Endothelial cell of umbilical vein (primary cell): ENCODE measurements around the gene RECQL. TPM values are rescaled to one million over a fixed set of nuclear protein-coding genes. Genes with fewer than 3 reads are reported as not detected.

Experiments used
- BruUV-seq: library from RNA; stranded (reverse); fragments of 400-500 nt; replicated peaks from 2 replicates; lab custom pipeline; 2021; lab: Mats Ljungman, UMichigan
- CTCF ChIA-PET: fragments of 300-600, 350-600 bp; sonication (Branson Sonifier 250); formaldehyde crosslinking; loops from one replicate; lab custom pipeline; 2021; ENCODE audit warnings: antibody characterized with exemption, inconsistent platforms; lab: Charles Lee
- POLR2A ChIA-PET: fragments of 300-600, 350-600 bp; sonication (Branson Sonifier 250); formaldehyde crosslinking; loops from one replicate; lab custom pipeline; 2021; ENCODE audit warnings: antibody characterized with exemption, inconsistent platforms; lab: Charles Lee
- DNase-seq: peaks from one replicate; pipeline ENCODE4 v3.0.0-alpha.2; 2011; ENCODE audit warnings: low read depth, low spot score
- FAIRE-seq: peaks from 2 replicates; lab custom pipeline; 2011; peaks lifted over from hg19 to GRCh38; lab: Jason Lieb, UNC
- H2AFZ ChIP-seq: 2 replicates; pipeline ENCODE4 v1.6.0; 2012; ENCODE audit warnings: low read depth, low read length, control low read depth, inconsistent platforms
- H3K27ac ChIP-seq: 2 replicates; pipeline ENCODE4 v1.5.1; 2011; ENCODE audit warnings: low read depth, mild to moderate bottlenecking, control low read depth, low read length, moderate library complexity; ENCODE audit not compliant: insufficient read depth
- H3K27me3 ChIP-seq, 2 experiments: 2 replicates each; pipeline versions ENCODE4 v1.6.0 to v1.6.1; 2011; ENCODE audit warnings: low read length in 2 of 2, mixed read lengths in 1 of 2; ENCODE audit not compliant: control insufficient read depth in 2 of 2, insufficient read depth in 2 of 2
- H3K36me3 ChIP-seq, 2 experiments: 2 replicates in 1 of 2; 3 replicates in 1 of 2; pipeline ENCODE4 v1.5.1; 2011; ENCODE audit warnings: low read length in 2 of 2, mild to moderate bottlenecking in 1 of 2, moderate library complexity in 1 of 2; ENCODE audit not compliant: control insufficient read depth in 2 of 2, insufficient read depth in 2 of 2; ENCODE audit errors: extremely low read depth in 1 of 2
- H3K4me1 ChIP-seq: 3 replicates; pipeline ENCODE4 v1.5.1; 2011; ENCODE audit warnings: mild to moderate bottlenecking, low read length; ENCODE audit not compliant: control insufficient read depth, insufficient read depth; ENCODE audit errors: extremely low read depth
- H3K4me2 ChIP-seq: 2 replicates; pipeline ENCODE4 v1.6.1; 2011; ENCODE audit warnings: low read length, control low read depth, mixed read lengths; ENCODE audit not compliant: insufficient read depth
- H3K4me3 ChIP-seq, 3 experiments: fragments of 200-600 bp in 1 of 3; sonication (generic), shearing (Covaris generic) in 1 of 3; replicated peaks in 1 of 3; 2 replicates each; pipeline ENCODE4 v1.5.1; 2011 to 2016; ENCODE audit warnings: control low read depth in 3 of 3, low read length in 3 of 3, mild to moderate bottlenecking in 2 of 3, inconsistent platforms in 1 of 3, low read depth in 1 of 3, moderate library complexity in 1 of 3; ENCODE audit not compliant: insufficient read depth in 1 of 3
- H3K79me2 ChIP-seq: 2 replicates; pipeline ENCODE4 v1.6.0; 2012; ENCODE audit warnings: low read length, inconsistent platforms; ENCODE audit not compliant: control insufficient read depth, insufficient read depth
- H3K9ac ChIP-seq: replicated peaks from 2 replicates; pipeline ENCODE3; 2011; ENCODE audit warnings: low read length, control low read depth; ENCODE audit not compliant: insufficient read depth; ENCODE audit errors: extremely low read depth
- H3K9me1 ChIP-seq: replicated peaks from 3 replicates; pipeline ENCODE4 v1.6.0; 2011; ENCODE audit warnings: mild to moderate bottlenecking, low read length; ENCODE audit not compliant: control insufficient read depth, insufficient read depth; ENCODE audit errors: extremely low read depth
- H3K9me3 ChIP-seq: replicated peaks from 2 replicates; pipeline ENCODE4 v1.5.1; 2012; ENCODE audit warnings: low read length, inconsistent platforms; ENCODE audit not compliant: control insufficient read depth, insufficient read depth
- H4K20me1 ChIP-seq: replicated peaks from 2 replicates; pipeline ENCODE3; 2011; ENCODE audit warnings: mild to moderate bottlenecking, low read length; ENCODE audit not compliant: control insufficient read depth, insufficient read depth; ENCODE audit errors: extremely low read depth
- EZH2 ChIP-seq: IDR thresholded peaks from 2 replicates; pipeline ENCODE4 v1.6.1; 2012; ENCODE audit warnings: borderline replicate concordance, low read depth, mild to moderate bottlenecking, moderate library complexity, low read length, inconsistent platforms; ENCODE audit not compliant: severe bottlenecking
- FOS ChIP-seq: IDR thresholded peaks from 2 replicates; pipeline ENCODE4 v1.6.1; 2011; ENCODE audit warnings: mild to moderate bottlenecking, low read length, moderate library complexity, borderline replicate concordance; ENCODE audit not compliant: insufficient read depth
- GATA2 ChIP-seq: IDR thresholded peaks from 2 replicates; pipeline ENCODE4 v1.7.0; 2011; ENCODE audit warnings: low read depth, mild to moderate bottlenecking, moderate library complexity, mixed read lengths, low read length; ENCODE audit not compliant: insufficient read length, insufficient read depth
- JUN ChIP-seq: IDR thresholded peaks from 2 replicates; pipeline ENCODE4 v1.6.1; 2011; ENCODE audit warnings: borderline replicate concordance, low read depth; ENCODE audit not compliant: insufficient read length, insufficient read depth
- MAX ChIP-seq: IDR thresholded peaks from 2 replicates; pipeline ENCODE4 v1.6.1; 2011; ENCODE audit not compliant: insufficient read depth, insufficient read length
- MYC ChIP-seq: IDR thresholded peaks from one replicate; pipeline ENCODE4 v1.6.1; 2011; ENCODE audit warnings: mild to moderate bottlenecking, low read depth, low read length
- POLR2A ChIP-seq: IDR thresholded peaks from 2 replicates; pipeline ENCODE4 v1.6.1; 2012; ENCODE audit warnings: low read depth, mild to moderate bottlenecking, control low read depth, low read length
- POLR2AphosphoS5 ChIP-seq: IDR thresholded peaks from 2 replicates; pipeline ENCODE4 v1.6.1; 2012; ENCODE audit warnings: low read depth, mild to moderate bottlenecking, control low read depth, low read length, moderate library complexity; ENCODE audit not compliant: insufficient read depth
- dilution Hi-C: fragments of 300-500 bp; cut with MboI; formaldehyde crosslinking; loops from one replicate; pipeline ENCODE4 v1.15.0; 2019; ENCODE audit warnings: low sequenced_read_pairs; ENCODE audit not compliant: extremely low pct_ligation_motif_present
- intact Hi-C: fragments of 100-400 bp; cut with micrococcal nuclease; formaldehyde crosslinking; loops from one replicate; pipeline ENCODE4 v1.10.0; 2022
- polyA plus RNA-seq, 4 experiments: library from polyadenylated mRNA; depleted of rRNA in 3 of 4; stranded (reverse) in 3 of 4; unstranded in 1 of 4; fragments of >200 nt; gene quantifications; 2 replicates each; pipeline versions ENCODE4 v1.2.1 to v1.2.3, GENCODE V29; 2011 to 2012; ENCODE audit warnings: missing spikeins in 1 of 4
- total RNA-seq: library from RNA; stranded (reverse); gene quantifications from 2 replicates; pipeline ENCODE4 v1.2.3, GENCODE V29; 2021
- TF ChIP-seq, protein P1 (sequence below), 2 donors: IDR thresholded peaks; 1 replicate in 1 of 2; 2 replicates in 1 of 2; pipeline ENCODE4 v1.5.1; 2011; ENCODE audit warnings: low read length in 2 of 2, mild to moderate bottlenecking in 2 of 2, moderate library complexity in 2 of 2, control low read depth in 1 of 2, inconsistent platforms in 1 of 2, low read depth in 1 of 2; ENCODE audit not compliant: insufficient read depth in 1 of 2; ENCODE audit errors: extremely low read depth in 1 of 2

Gene RECQL
- total and polyA plus RNA-seq, 2 donors (not counting 3 experiments of a cell fraction or from before 2014, with no cell fraction given) = 9.3 to 50.3 TPM

DNA sequence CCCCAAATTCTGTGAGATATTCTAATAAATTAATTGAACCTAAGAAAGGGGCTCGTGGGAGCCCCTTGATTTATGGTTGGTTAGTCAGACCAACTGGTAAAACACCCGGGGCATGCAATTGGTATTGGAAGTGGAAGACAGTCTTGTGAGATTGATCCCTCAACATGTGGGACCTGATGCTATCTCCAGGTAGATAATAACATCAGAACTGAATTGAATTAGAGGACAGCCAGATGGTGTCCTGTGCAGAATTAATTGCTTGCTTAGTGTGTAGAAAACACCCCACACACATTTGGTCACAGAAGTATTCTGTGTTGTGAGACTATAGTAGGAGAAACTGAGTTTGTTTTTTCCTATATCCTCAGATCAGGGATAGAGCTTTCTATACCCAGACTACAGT, 42.0 kb downstream of the RECQL start:
- dilution Hi-C loops = no loop called here
- POLR2A ChIA-PET = no interaction called here
- no peak for FAIRE-seq

DNA sequence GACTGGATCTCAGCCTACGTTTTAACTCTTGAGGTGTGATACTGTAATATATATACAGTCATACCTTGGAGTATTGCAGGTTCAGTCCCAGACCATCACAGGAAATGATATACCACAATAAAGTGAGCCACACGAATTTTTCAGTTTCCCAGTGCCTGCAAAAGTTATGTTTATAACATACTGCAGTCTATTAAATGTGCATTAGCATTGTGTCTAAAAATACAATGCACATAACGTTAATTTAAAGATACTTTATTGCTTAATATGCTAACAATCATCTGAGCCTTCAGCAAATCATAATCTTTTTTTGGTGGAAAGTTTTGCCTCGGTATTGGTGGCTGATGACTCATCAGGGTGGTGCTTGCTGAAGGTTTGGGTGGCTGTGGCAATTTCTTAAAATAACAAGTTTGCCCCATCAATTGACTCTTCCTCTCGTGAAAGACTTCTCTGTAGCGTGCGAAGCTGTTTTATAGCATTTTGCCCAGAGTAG, 45.1 kb downstream of the RECQL start:
- FAIRE-seq = no peak
- no peaks in the 10 kb centered on the region for H3K9me1 ChIP-seq
- no peaks in the 10 kb centered on the region for H3K9me3 ChIP-seq
- no peaks in the 10 kb centered on the region for H3K27me3 ChIP-seq
- H2AFZ ChIP-seq = no peak overlapping the region
- no peaks in the 10 kb centered on the region for H3K4me1 ChIP-seq
- H3K4me2 ChIP-seq = no peak overlapping the region
- H3K4me3 ChIP-seq = no peak overlapping the region
- BruUV-seq = no TSS peak
- no peak for DNase-seq
- intact Hi-C loops = no loop called here
- ChIA-PET CTCF (no interaction called here), POLR2A (no interaction called here)
- peaks cover 0 to 3% of the 10 kb centered on the region in 2 experiments for H3K36me3 ChIP-seq
- H4K20me1 ChIP-seq = no peaks in the 10 kb centered on the region
- H3K9ac ChIP-seq = no peak overlapping the region
- H3K79me2 ChIP-seq = no peaks in the 10 kb centered on the region
- H3K27ac ChIP-seq = no peak overlapping the region
- dilution Hi-C loops = no loop called here
- TF ChIP-seq GATA2 (no peak), EZH2 (no peak), POLR2AphosphoS5 (no peak), MAX (no peak), JUN (no peak), POLR2A (no peak), FOS (no peak), MYC (no peak)
- TF ChIP-seq, protein P1, sequence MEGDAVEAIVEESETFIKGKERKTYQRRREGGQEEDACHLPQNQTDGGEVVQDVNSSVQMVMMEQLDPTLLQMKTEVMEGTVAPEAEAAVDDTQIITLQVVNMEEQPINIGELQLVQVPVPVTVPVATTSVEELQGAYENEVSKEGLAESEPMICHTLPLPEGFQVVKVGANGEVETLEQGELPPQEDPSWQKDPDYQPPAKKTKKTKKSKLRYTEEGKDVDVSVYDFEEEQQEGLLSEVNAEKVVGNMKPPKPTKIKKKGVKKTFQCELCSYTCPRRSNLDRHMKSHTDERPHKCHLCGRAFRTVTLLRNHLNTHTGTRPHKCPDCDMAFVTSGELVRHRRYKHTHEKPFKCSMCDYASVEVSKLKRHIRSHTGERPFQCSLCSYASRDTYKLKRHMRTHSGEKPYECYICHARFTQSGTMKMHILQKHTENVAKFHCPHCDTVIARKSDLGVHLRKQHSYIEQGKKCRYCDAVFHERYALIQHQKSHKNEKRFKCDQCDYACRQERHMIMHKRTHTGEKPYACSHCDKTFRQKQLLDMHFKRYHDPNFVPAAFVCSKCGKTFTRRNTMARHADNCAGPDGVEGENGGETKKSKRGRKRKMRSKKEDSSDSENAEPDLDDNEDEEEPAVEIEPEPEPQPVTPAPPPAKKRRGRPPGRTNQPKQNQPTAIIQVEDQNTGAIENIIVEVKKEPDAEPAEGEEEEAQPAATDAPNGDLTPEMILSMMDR (IDR thresholded peaks at IDR 0.05; ENCODE audit: extremely low read depth in 1 of 2, insufficient read depth in 1 of 2, low read depth in 1 of 2, low read length in 2 of 2) = no peak

More for the DNA sequence above, 42.0 kb downstream of the RECQL start:
- no peaks in the 10 kb centered on the region for H3K9me3 ChIP-seq
- no peaks in the 10 kb centered on the region for H3K4me1 ChIP-seq
- CTCF ChIA-PET = no interaction called here
- DNase-seq = no peak
- no TSS peak for BruUV-seq
- H3K9me1 ChIP-seq = no peaks in the 10 kb centered on the region
- no peak overlapping the region for H3K4me2 ChIP-seq
- H3K27me3 ChIP-seq = no peaks in the 10 kb centered on the region
- intact Hi-C loops = no loop called here
- no peak overlapping the region for H3K27ac ChIP-seq
- H2AFZ ChIP-seq = no peak overlapping the region
- no peaks in the 10 kb centered on the region for H3K79me2 ChIP-seq
- no peaks in the 10 kb centered on the region for H4K20me1 ChIP-seq
- H3K36me3 ChIP-seq = peaks cover 0 to 3% of the 10 kb centered on the region in 2 experiments
- H3K4me3 ChIP-seq = no peak overlapping the region
- H3K9ac ChIP-seq = no peak overlapping the region
- no peak for TF ChIP-seq MAX
- TF ChIP-seq, protein P1 (IDR thresholded peaks at IDR 0.05; ENCODE audit: extremely low read depth in 1 of 2, insufficient read depth in 1 of 2, low read depth in 1 of 2, low read length in 2 of 2) = no peak
